HepG2 (cell line): ENCODE data around the gene DENND2A. TPM values are rescaled to one million over a fixed set of nuclear protein-coding genes. Genes with fewer than 3 reads are reported as not detected.

Experiments
- ATAC-seq: fragments of 200-7000 bp; cut with Tn5 transposase; 3 replicates; pipeline ENCODE4 v1.9.1; 2020; ENCODE audit warnings: mild to moderate bottlenecking, moderate library complexity
- BruUV-seq: library from RNA; stranded (reverse); fragments of 400-500 nt; replicated peaks from 2 replicates; lab custom pipeline; 2021; lab: Mats Ljungman, UMichigan
- CTCF ChIA-PET: fragments of 300-600 bp; formaldehyde crosslinking; extraction: SDS; loops from one replicate; lab custom pipeline; 2021; ENCODE audit warnings: low total read pairs, inconsistent platforms, low intra/inter-chr PET ratio; lab: Yijun Ruan, JAX
- POLR2A ChIA-PET: fragments of 350-600 bp; sonication (Branson Sonifier 250); formaldehyde crosslinking; loops from one replicate; lab custom pipeline; 2020; ENCODE audit warnings: antibody characterized with exemption, inconsistent platforms; lab: Yijun Ruan, JAX
- DNase-seq: peaks from one replicate; pipeline ENCODE4 v3.0.0-alpha.2; 2015; ENCODE audit warnings: low spot score
- FAIRE-seq: peaks from 3 replicates; lab custom pipeline; 2011; peaks lifted over from hg19 to GRCh38; lab: Jason Lieb, UNC
- H2AFZ ChIP-seq: one replicate; pipeline ENCODE4 v1.6.1; 2011; ENCODE audit warnings: low read length, inconsistent platforms
- H3K27ac ChIP-seq: fragments of 300-600 bp; 3 replicates; pipeline ENCODE4 v1.8.0; 2011; ENCODE audit warnings: mixed run types, mild to moderate bottlenecking, mixed read lengths, low read length, inconsistent platforms; ENCODE audit not compliant: insufficient read depth; ENCODE audit errors: extremely low read length
- H3K27me3 ChIP-seq, 2 experiments: fragments of 200-600 bp in 1 of 2; 2 replicates in 1 of 2; 3 replicates in 1 of 2; pipeline versions ENCODE4 v1.6.0 to v1.8.0; 2011; ENCODE audit warnings: low read length in 2 of 2, mild to moderate bottlenecking in 2 of 2, moderate library complexity in 2 of 2, inconsistent platforms in 1 of 2; ENCODE audit not compliant: insufficient read depth in 2 of 2, control insufficient read depth in 1 of 2
- H3K36me3 ChIP-seq, 2 experiments: fragments of 200-600 bp in 1 of 2; replicated peaks in 1 of 2; 2 replicates in 1 of 2; 3 replicates in 1 of 2; pipeline versions ENCODE4 v1.5.1 to v1.8.0; 2011; ENCODE audit warnings: low read length in 2 of 2, inconsistent platforms in 1 of 2; ENCODE audit not compliant: insufficient read depth in 2 of 2, control insufficient read depth in 1 of 2
- H3K4me1 ChIP-seq: 2 replicates; pipeline ENCODE4 v1.5.1; 2012; ENCODE audit warnings: low read length, inconsistent platforms; ENCODE audit not compliant: insufficient read depth
- H3K4me2 ChIP-seq: 2 replicates; pipeline ENCODE4 v1.6.0; 2011; ENCODE audit warnings: low read depth, low read length, inconsistent platforms
- H3K4me3 ChIP-seq, 3 experiments: fragments of 200-600 bp in 1 of 3; sonication (generic), shearing (Covaris generic) in 1 of 3; replicated peaks in 1 of 3; 2 replicates each; pipeline ENCODE4 v1.5.1; 2011 to 2016; ENCODE audit warnings: low read length in 3 of 3, inconsistent platforms in 2 of 3, low read depth in 2 of 3, mild to moderate bottlenecking in 2 of 3, control low read depth in 1 of 3, mixed read lengths in 1 of 3; ENCODE audit not compliant: insufficient read depth in 1 of 3
- H3K79me2 ChIP-seq: one replicate; pipeline ENCODE4 v1.6.1; 2011; ENCODE audit warnings: low read length, inconsistent platforms; ENCODE audit not compliant: insufficient read depth
- H3K9ac ChIP-seq: 2 replicates; pipeline ENCODE4 v1.6.0; 2011; ENCODE audit warnings: mild to moderate bottlenecking, low read depth, low read length, inconsistent platforms; ENCODE audit not compliant: insufficient read depth
- H3K9me3 ChIP-seq: 2 replicates; pipeline ENCODE4 v1.5.1; 2012; ENCODE audit warnings: mild to moderate bottlenecking, low read length
- H4K20me1 ChIP-seq: 2 replicates; pipeline ENCODE4 v1.6.0; 2011; ENCODE audit warnings: inconsistent platforms, mild to moderate bottlenecking, low read length, moderate library complexity; ENCODE audit not compliant: insufficient read depth
- CHCHD3 ChIP-seq: sonication (generic); formaldehyde crosslinking; IDR thresholded peaks from 2 replicates; pipeline ENCODE4 v1.8.0; 2022; ENCODE audit warnings: mild to moderate bottlenecking, missing genetic modification reagents, moderate library complexity
- ELF3 ChIP-seq: IDR thresholded peaks from 2 replicates; pipeline ENCODE4 v1.6.1; 2016; ENCODE audit warnings: missing genetic modification reagents, missing compliant biosample characterization
- FOXK1 ChIP-seq: sonication (generic); formaldehyde crosslinking; IDR thresholded peaks from 2 replicates; pipeline ENCODE4 v1.4.0; 2020; ENCODE audit warnings: low read depth, missing genetic modification reagents, borderline replicate concordance
- GABPB1 ChIP-seq: IDR thresholded peaks from 2 replicates; pipeline ENCODE4 v1.6.1; 2016; ENCODE audit warnings: mild to moderate bottlenecking, missing genetic modification reagents, moderate library complexity, missing compliant biosample characterization
- HDAC1 ChIP-seq: sonication (generic); formaldehyde crosslinking; IDR thresholded peaks from 2 replicates; pipeline ENCODE4 v1.5.1; 2020; ENCODE audit warnings: mild to moderate bottlenecking, missing genetic modification reagents
- KDM3A ChIP-seq: IDR thresholded peaks from 2 replicates; pipeline ENCODE4 v1.6.1; 2018; ENCODE audit warnings: low read depth, missing compliant biosample characterization
- KLF9 ChIP-seq: IDR thresholded peaks from 2 replicates; pipeline ENCODE4 v1.6.1; 2016; ENCODE audit warnings: low read depth
- NAIF1 ChIP-seq: sonication (generic); formaldehyde crosslinking; IDR thresholded peaks from 2 replicates; pipeline ENCODE4 v1.5.0; 2020; ENCODE audit warnings: mild to moderate bottlenecking, missing genetic modification reagents, borderline replicate concordance
- PAWR ChIP-seq: sonication (generic); formaldehyde crosslinking; IDR thresholded peaks from 2 replicates; pipeline ENCODE4 v1.4.0; 2020; ENCODE audit warnings: missing genetic modification reagents, mild to moderate bottlenecking, borderline replicate concordance
- RARA ChIP-seq: IDR thresholded peaks from 2 replicates; pipeline ENCODE4 v1.6.1; 2016; ENCODE audit warnings: missing genetic modification reagents, missing compliant biosample characterization
- RFX1 ChIP-seq: fragments of 450-650 bp; IDR thresholded peaks from 2 replicates; pipeline ENCODE4 v1.6.1; 2017
- SRY ChIP-seq: sonication (generic); formaldehyde crosslinking; IDR thresholded peaks from 2 replicates; pipeline ENCODE4 v1.8.0; 2022; ENCODE audit warnings: mild to moderate bottlenecking, missing genetic modification reagents
- ZFP90 ChIP-seq: sonication (generic); formaldehyde crosslinking; IDR thresholded peaks from 2 replicates; pipeline ENCODE4 v1.8.0; 2022; ENCODE audit warnings: missing genetic modification reagents, mild to moderate bottlenecking, inconsistent platforms, borderline replicate concordance
- ZNF17 ChIP-seq: sonication (generic); formaldehyde crosslinking; IDR thresholded peaks from 2 replicates; pipeline ENCODE4 v1.5.0; 2020; ENCODE audit warnings: mild to moderate bottlenecking, missing genetic modification reagents
- ZNF484 ChIP-seq: sonication (generic); formaldehyde crosslinking; IDR thresholded peaks from 2 replicates; pipeline ENCODE4 v1.5.1; 2020; ENCODE audit warnings: mild to moderate bottlenecking, low read depth, missing genetic modification reagents, borderline replicate concordance
- ZNF670 ChIP-seq: sonication (generic); formaldehyde crosslinking; IDR thresholded peaks from 2 replicates; pipeline ENCODE4 v1.8.0; 2022; ENCODE audit warnings: mild to moderate bottlenecking, missing genetic modification reagents, borderline replicate concordance
- ZNF879 ChIP-seq: sonication (generic); formaldehyde crosslinking; IDR thresholded peaks from 2 replicates; pipeline ENCODE4 v1.8.1; 2023; ENCODE audit warnings: missing genetic modification reagents
- ZSCAN31 ChIP-seq: sonication (generic); formaldehyde crosslinking; IDR thresholded peaks from 2 replicates; pipeline ENCODE4 v1.5.0; 2020; ENCODE audit warnings: low read depth, mild to moderate bottlenecking, missing genetic modification reagents
- WGBS: methylation state at CpG from one replicate; pipeline ENCODE4 v1.1.6; 2017; ENCODE audit warnings: low lambda C conversion rate; 5-methylcytosine and 5-hydroxymethylcytosine counted together
- in situ Hi-C: cut with HindIII; loops from 2 replicates; pipeline ENCODE4 v1.10.0; 2017; ENCODE audit warnings: low pct_unique_long_range_greater_than_20kb; ENCODE audit not compliant: extremely low pct_ligation_motif_present
- intact Hi-C: fragments of 100-400 bp; cut with micrococcal nuclease; formaldehyde crosslinking; loops from one replicate; pipeline ENCODE4 v1.10.0; 2022; ENCODE audit not compliant: unreplicated experiment
- polyA plus RNA-seq, 8 experiments: library from polyadenylated mRNA; depleted of rRNA in 3 of 8; stranded (reverse) in 7 of 8; unstranded in 1 of 8; fragments of >200 nt; fragmentation: Illumina TruSeq in 4 of 8; extraction: Trizol in 4 of 8; gene quantifications; 2 replicates each; pipeline versions ENCODE4 v1.2.1 to v1.2.3, GENCODE V29; 2011 to 2016; ENCODE audit warnings: low read depth in 4 of 8, missing spikeins in 1 of 8, mixed read lengths in 1 of 8; ENCODE audit not compliant: insufficient read depth in 1 of 8
- total RNA-seq, 5 experiments: library from RNA; depleted of rRNA; stranded (reverse); fragments of >200 nt; fragmentation: Illumina TruSeq; extraction: Trizol; gene quantifications; 2 replicates each; pipeline ENCODE4 v1.2.3, GENCODE V29; 2016; ENCODE audit warnings: low read depth in 1 of 5
- TF ChIP-seq, protein P1 (sequence below): fragments of 450-650 bp; IDR thresholded peaks from 2 replicates; pipeline ENCODE4 v1.6.1; 2016
- TF ChIP-seq, protein P2 (sequence below): sonication (generic); formaldehyde crosslinking; IDR thresholded peaks from 2 replicates; pipeline ENCODE4 v1.4.0; 2020; ENCODE audit warnings: missing genetic modification reagents, borderline replicate concordance
- TF ChIP-seq, protein P3 (sequence below), 2 experiments: sonication (generic) in 1 of 2; formaldehyde crosslinking in 1 of 2; IDR thresholded peaks; 2 replicates each; pipeline versions ENCODE4 v1.5.1 to v1.6.1; 2011 to 2020; ENCODE audit warnings: borderline replicate concordance in 1 of 2, low read depth in 1 of 2, low read length in 1 of 2, mild to moderate bottlenecking in 1 of 2, missing genetic modification reagents in 1 of 2, moderate library complexity in 1 of 2

The DENND2A gene
- total and polyA plus RNA-seq, 2 of the 13 experiments (the other 11 are each of a cell fraction or from before 2014, with no cell fraction given): not detected

DNA sequence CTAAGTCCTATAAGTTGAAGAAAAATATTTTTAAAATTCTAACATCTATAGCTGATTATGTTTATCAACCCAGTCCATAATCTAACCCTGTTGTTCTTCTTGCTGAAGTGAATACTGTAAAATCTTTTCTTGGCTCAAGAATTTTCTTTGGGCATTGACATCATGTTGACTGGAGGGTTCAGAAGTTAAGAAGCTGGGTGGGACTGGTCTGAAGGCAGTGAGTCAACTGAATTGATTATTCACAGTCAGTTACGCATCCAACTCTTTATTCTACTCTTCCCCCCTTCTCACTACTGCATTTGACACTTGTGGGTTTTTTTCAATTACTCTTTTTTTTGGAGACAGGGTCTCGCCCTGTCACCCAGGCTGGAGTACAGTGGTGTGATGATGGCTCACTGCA lies 31.0 kb downstream of the DENND2A start (continued):
- no peak for TF ChIP-seq ZNF484 (CRISPR knock-in tag)
- no peak for TF ChIP-seq RARA (CRISPR knock-in tag)
- TF ChIP-seq NAIF1 (CRISPR knock-in tag): no peak
- TF ChIP-seq ZSCAN31 (CRISPR knock-in tag): no peak
- TF ChIP-seq, protein P1, sequence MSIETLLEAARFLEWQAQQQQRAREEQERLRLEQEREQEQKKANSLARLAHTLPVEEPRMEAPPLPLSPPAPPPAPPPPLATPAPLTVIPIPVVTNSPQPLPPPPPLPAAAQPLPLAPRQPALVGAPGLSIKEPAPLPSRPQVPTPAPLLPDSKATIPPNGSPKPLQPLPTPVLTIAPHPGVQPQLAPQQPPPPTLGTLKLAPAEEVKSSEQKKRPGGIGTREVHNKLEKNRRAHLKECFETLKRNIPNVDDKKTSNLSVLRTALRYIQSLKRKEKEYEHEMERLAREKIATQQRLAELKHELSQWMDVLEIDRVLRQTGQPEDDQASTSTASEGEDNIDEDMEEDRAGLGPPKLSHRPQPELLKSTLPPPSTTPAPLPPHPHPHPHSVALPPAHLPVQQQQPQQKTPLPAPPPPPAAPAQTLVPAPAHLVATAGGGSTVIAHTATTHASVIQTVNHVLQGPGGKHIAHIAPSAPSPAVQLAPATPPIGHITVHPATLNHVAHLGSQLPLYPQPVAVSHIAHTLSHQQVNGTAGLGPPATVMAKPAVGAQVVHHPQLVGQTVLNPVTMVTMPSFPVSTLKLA: no peak
- no peak for TF ChIP-seq RFX1

DNA sequence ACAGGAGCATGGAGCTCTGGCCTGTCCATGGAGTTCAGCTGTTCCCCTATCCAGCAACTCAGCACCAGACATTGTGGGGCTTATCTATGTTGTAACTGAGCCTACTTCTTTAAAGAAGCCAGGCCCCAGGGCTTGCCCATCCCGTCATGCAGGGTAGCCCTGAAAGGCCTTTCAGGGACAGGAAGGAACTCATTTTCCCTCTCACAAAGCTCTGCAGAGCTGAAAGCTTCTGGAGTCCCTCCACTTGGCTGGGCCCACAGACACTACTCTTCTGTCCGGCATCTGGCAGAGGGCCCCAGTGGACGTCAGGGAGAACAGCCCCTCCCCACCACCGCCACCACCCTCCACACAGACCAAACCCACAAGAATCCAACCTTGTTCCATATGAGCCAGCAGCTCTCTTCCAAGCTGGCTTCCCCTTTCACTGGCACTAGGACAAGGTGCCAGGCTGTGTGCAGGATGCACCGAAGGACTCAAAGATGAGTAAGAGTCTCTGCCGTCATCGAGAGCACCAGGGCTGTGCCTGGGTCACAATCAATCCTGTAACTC lies 33.1 kb downstream of the DENND2A start:
- ChIA-PET CTCF (no interaction called here), POLR2A (no interaction called here)
- intact Hi-C loops: no loop called here

More for the DNA sequence above, 33.1 kb downstream of the DENND2A start:
- H4K20me1 ChIP-seq: no peaks in the 10 kb centered on the region
- no peak overlapping the region for H3K27ac ChIP-seq
- no peaks in the 10 kb centered on the region for H3K36me3 ChIP-seq
- DNase-seq (no peak), FAIRE-seq (no peak), ATAC-seq (no peak)
- no TSS peak for BruUV-seq
- in situ Hi-C loops: no loop called here
- H2AFZ ChIP-seq: no peak overlapping the region
- no peak overlapping the region for H3K9ac ChIP-seq
- H3K27me3 ChIP-seq: 0 out of 5 replicates have a peak, but pooled peaks cover 0 to 7% of the 10 kb centered on the region in 2 experiments
- H3K79me2 ChIP-seq: no peaks in the 10 kb centered on the region
- 49% methylated on average over 7 of the region's 7 CpGs for WGBS
- no peak for TF ChIP-seq FOXK1 (CRISPR knock-in tag)
- TF ChIP-seq, protein P2, sequence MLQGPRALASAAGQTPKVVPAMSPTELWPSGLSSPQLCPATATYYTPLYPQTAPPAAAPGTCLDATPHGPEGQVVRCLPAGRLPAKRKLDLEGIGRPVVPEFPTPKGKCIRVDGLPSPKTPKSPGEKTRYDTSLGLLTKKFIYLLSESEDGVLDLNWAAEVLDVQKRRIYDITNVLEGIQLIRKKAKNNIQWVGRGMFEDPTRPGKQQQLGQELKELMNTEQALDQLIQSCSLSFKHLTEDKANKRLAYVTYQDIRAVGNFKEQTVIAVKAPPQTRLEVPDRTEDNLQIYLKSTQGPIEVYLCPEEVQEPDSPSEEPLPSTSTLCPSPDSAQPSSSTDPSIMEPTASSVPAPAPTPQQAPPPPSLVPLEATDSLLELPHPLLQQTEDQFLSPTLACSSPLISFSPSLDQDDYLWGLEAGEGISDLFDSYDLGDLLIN (CRISPR knock-in tag): no peak
- no peak for TF ChIP-seq GABPB1 (CRISPR knock-in tag)
- TF ChIP-seq SRY: no peak
- no peak for TF ChIP-seq ELF3 (CRISPR knock-in tag)
- TF ChIP-seq, protein P3, sequence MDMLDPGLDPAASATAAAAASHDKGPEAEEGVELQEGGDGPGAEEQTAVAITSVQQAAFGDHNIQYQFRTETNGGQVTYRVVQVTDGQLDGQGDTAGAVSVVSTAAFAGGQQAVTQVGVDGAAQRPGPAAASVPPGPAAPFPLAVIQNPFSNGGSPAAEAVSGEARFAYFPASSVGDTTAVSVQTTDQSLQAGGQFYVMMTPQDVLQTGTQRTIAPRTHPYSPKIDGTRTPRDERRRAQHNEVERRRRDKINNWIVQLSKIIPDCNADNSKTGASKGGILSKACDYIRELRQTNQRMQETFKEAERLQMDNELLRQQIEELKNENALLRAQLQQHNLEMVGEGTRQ (IDR thresholded peaks at IDR 0.05; ENCODE audit: low read depth, low read length): no peak
- TF ChIP-seq, protein P3 (CRISPR knock-in tag; IDR thresholded peaks at IDR 0.05; ENCODE audit: borderline replicate concordance): no peak
- TF ChIP-seq PAWR: no peak
- no peak for TF ChIP-seq KDM3A (CRISPR knock-in tag)
- no peak for TF ChIP-seq HDAC1
- TF ChIP-seq CHCHD3: no peak
- no peak for TF ChIP-seq ZFP90 (CRISPR knock-in tag)
- TF ChIP-seq ZNF670 (CRISPR knock-in tag): no peak
- no peak for TF ChIP-seq KLF9 (CRISPR knock-in tag)
- TF ChIP-seq ZNF17: no peak
- TF ChIP-seq ZNF879: no peak
- peaks cover 11% of the 10 kb centered on the region for H3K4me1 ChIP-seq
- H3K4me3 ChIP-seq: no peak overlapping the region
- H3K4me2 ChIP-seq: no peak overlapping the region
- no peaks in the 10 kb centered on the region for H3K9me3 ChIP-seq
